Fibroblast of villous mesenchyme (primary cell): ENCODE measurements around the gene ATP23. TPM values are rescaled to one million over a fixed set of nuclear protein-coding genes. Genes with fewer than 3 reads are reported as not detected.

ENCODE experiments used
- DNase-seq: peaks from one replicate; pipeline ENCODE4 v3.0.0-alpha.2; 2010; ENCODE audit warnings: low read depth
- H3K4me3 ChIP-seq: 2 replicates; pipeline ENCODE4 v1.5.1; 2011; ENCODE audit warnings: low read depth, mild to moderate bottlenecking, low read length
- total RNA-seq: library from RNA; depleted of rRNA; stranded (reverse); fragments of >200 nt; gene quantifications from 2 replicates; pipeline ENCODE4 v1.2.3, GENCODE V29; 2012
- TF ChIP-seq, protein P1 (sequence below): IDR thresholded peaks from 2 replicates; pipeline ENCODE4 v1.5.1; 2012; ENCODE audit warnings: low read depth, mild to moderate bottlenecking, low read length; ENCODE audit not compliant: insufficient read depth

Gene ATP23
- total RNA-seq, 1 donor = 9.9 TPM

DNA sequence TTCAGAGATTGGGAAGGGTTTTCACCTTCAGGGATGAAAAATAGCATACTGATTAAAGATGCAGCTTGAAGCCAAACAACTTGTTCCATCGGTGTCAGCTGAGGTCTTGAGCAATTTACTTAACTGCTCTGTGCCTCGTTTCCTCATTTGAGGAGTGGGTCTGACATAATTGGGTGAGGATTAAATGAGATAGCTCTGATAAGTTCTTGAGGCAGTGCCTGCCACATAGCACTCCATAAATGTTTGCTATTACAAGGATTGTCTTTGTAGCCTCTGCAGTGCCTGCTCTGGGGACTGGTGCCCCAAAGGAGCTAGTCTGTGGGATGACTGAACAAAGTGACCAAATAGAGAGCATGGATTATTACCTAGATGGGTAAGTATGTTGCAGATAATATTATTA lies 50.6 kb downstream of the ATP23 start:
- no peak for DNase-seq
- TF ChIP-seq, protein P1, sequence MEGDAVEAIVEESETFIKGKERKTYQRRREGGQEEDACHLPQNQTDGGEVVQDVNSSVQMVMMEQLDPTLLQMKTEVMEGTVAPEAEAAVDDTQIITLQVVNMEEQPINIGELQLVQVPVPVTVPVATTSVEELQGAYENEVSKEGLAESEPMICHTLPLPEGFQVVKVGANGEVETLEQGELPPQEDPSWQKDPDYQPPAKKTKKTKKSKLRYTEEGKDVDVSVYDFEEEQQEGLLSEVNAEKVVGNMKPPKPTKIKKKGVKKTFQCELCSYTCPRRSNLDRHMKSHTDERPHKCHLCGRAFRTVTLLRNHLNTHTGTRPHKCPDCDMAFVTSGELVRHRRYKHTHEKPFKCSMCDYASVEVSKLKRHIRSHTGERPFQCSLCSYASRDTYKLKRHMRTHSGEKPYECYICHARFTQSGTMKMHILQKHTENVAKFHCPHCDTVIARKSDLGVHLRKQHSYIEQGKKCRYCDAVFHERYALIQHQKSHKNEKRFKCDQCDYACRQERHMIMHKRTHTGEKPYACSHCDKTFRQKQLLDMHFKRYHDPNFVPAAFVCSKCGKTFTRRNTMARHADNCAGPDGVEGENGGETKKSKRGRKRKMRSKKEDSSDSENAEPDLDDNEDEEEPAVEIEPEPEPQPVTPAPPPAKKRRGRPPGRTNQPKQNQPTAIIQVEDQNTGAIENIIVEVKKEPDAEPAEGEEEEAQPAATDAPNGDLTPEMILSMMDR = no peak
- no peak overlapping the region for H3K4me3 ChIP-seq

DNA sequence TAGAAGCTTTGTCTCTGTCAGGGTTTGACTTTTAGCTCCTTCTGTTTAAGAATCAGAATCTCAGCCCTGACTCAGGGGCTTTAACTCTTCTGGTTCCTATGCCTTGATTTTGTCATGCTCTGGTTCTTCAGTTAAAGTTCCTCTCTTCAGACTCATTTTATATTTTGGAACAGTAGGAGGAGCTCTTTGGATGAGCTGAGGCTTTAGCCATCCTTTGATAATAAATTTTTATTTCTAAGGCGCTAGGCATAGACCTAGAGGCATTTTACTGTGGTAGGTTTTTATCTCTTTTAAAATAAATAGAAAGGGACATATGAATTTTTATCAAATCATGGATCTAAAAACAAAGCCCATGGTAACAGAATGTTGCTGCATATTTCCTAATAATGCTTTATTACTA lies 51.7 kb downstream of the ATP23 start:
- TF ChIP-seq, protein P1 = peak; percentile 40
- no peak overlapping the region for H3K4me3 ChIP-seq
- peak; percentile 16 for DNase-seq

DNA sequence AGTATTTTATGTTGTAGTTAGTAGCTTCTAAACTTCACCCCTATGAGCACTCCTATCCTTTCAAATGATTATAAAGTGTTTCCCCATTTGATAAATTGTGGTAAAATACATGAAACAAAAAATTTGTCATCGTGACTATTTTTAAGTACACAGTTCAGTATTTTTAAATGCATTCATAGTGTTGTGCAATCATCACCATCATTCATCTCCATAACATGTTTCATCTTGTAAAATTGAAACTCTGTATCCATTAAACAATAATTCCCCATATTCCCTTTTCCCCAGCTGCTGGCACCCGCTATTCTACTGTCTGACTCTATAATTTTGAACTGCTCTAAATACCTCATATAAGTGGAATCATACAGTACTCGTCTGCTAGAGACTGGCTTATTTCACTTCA lies 52.5 kb downstream of the ATP23 start:
- TF ChIP-seq, protein P1 = no peak
- no peak overlapping the region for H3K4me3 ChIP-seq
- no peak for DNase-seq

DNA sequence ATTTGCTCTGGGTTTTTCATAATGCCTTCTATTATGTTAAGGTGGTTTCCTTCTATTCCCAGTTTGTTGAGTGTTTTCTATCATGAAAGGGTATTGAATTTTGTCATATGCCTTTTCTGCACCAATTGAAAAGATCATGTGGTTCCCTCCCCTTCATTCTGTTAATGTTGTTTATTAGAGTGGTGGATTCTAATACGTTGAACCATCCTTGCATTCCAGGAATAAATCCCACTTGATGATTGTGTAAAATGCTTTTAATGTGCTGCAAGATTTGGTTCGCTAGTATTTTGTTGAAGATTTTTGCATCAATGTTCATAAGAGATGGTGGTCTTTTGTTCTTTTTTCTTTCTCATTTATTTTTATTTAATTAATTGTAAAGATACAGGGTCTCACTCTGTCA lies 55.2 kb downstream of the ATP23 start:
- TF ChIP-seq, protein P1 = no peak
- no peak for DNase-seq
- no peak overlapping the region for H3K4me3 ChIP-seq

DNA sequence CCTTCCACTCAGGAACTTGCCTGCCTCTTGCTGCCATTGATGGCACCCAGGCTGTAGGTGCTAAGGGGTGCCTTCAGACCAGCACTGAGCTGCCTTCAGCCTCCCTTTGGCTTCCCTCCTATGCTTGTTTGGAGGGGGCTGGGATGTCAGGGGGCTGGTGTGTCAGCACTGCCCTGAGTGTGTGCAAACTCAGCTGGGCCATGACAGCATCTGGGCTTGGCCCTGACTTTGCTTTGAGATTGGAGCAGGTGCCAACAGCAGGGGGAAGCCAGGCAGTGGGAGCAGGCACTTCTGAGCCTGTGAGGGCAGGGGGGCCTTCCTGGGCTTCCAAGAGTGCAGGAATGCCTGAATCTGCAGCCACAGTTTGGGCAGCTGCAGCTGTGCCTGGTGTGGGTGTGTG lies 56.9 kb downstream of the ATP23 start:
- DNase-seq = no peak
- H3K4me3 ChIP-seq = no peak overlapping the region
- TF ChIP-seq, protein P1 = no peak

DNA sequence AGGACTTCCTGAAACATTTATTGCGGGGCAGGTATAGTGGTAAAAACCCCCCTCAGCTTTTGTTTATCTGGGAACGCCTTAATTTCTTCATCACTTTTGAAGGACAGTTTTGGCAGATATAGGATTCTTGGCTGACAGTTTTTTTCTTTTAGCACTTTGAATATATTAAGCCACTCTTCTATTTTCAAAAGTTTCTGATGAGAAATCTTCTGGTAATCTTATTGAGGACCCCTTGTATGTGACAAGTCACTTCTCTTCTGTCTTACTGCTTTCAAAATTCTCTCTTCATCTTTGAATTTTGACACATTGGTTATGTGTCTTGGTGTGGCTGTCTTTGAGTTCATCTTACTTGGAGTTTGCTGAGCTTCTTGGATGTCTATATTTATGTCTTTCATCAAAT lies 59.1 kb downstream of the ATP23 start:
- TF ChIP-seq, protein P1 = no peak
- no peak overlapping the region for H3K4me3 ChIP-seq
- no peak for DNase-seq

DNA sequence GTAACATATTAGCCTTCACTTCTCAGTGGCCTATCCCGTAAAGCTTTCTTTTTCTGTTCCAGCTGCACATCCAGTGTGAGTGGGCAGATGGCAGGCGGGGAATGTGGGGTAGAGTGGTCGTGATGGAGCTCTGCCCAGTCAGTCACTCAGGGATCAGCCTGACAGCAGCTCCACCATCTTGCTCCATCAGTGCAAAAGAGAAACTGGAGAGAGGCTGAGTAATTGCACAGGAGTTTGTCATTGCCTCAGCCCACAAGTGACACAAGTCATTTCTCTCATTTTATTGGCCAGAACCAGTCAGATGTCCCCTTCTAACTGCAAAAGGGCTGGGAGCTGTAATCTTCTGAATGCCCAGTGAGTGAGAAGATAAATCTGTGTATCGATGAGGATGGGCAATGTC lies 66.5 kb downstream of the ATP23 start:
- no peak overlapping the region for H3K4me3 ChIP-seq
- TF ChIP-seq, protein P1 = no peak

More for the DNA sequence above, 66.5 kb downstream of the ATP23 start:
- no peak for DNase-seq
